GM18502 (cell line): ENCODE data around the gene SOD2.

Experiments
- ATAC-seq: cut with Tn5 transposase; IDR thresholded peaks from one replicate; pipeline ENCODE4 v1.9.1; 2021; ENCODE audit warnings: mild to moderate bottlenecking; ENCODE audit not compliant: unreplicated experiment, poor library complexity

The SOD2 gene

GRCh38 chr6:159646733-159647132 is 46.3 kb downstream of the SOD2 start:
- peak; percentile 88 for ATAC-seq

- ATAC-seq = no peak
Measured at GRCh38 chr6:159646116-159646515, 46.9 kb downstream of the SOD2 start.

DNA sequence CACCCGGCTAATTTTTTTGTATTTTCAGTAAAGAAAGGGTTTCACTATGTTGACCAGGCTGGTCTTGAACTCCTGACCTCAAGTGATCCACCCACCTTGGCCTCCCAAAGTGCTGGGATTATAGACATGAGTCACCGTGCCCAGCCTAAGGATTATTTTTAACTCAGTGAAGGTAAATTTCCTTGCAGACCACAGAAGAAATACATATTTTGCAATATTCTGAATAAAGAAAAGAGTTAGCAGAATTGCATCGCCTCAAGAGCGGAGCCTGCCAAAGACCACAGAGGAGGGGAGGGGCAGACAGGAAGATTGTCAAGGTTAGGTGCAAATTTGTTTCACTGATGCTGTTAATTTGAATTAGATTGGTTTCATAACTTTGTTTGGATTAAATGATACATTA is 47.4 kb downstream of the SOD2 start:
- ATAC-seq = no peak
